HCT116 (cell line): Measurements from ENCODE around the gene GPR176. TPM values are rescaled to one million over a fixed set of nuclear protein-coding genes. Genes with fewer than 3 reads are reported as not detected.

Experiments used
- ATAC-seq: fragments of 200-7000 bp; cut with Tn5 transposase; 2 replicates; pipeline ENCODE4 v1.9.1; 2020; ENCODE audit warnings: mild to moderate bottlenecking, moderate library complexity
- BruUV-seq: library from RNA; stranded (reverse); fragments of 400-500 nt; replicated peaks from 2 replicates; lab custom pipeline; 2021; lab: Mats Ljungman, UMichigan
- CTCF ChIA-PET: fragments of 300-600 bp; sonication (Branson Sonifier 250); formaldehyde crosslinking; loops from one replicate; lab custom pipeline; 2021; ENCODE audit warnings: antibody characterized with exemption; lab: Charles Lee
- POLR2A ChIA-PET: fragments of 300-600, 350-600 bp; sonication (Branson Sonifier 250); formaldehyde crosslinking; loops from one replicate; lab custom pipeline; 2021; ENCODE audit warnings: antibody characterized with exemption; lab: Charles Lee
- RAD21 ChIA-PET, 2 experiments: fragments of 300-600 bp; sonication (Branson Sonifier 250); formaldehyde crosslinking; loops; one replicate each; lab custom pipeline; 2023; ENCODE audit warnings: low total read pairs in 2 of 2; ENCODE audit not compliant: uncharacterized antibody in 2 of 2, unreplicated experiment in 2 of 2, low non-redundant PET in 1 of 2; lab: Charles Lee
- DNase-seq: peaks from one replicate; pipeline ENCODE4 v3.0.0-alpha.2; 2010; ENCODE audit warnings: low read depth, low spot score
- H2AFZ ChIP-seq: fragments of 200-600 bp; shearing (Covaris generic), sonication (generic); 2 replicates; pipeline ENCODE4 v1.6.1; 2017; ENCODE audit warnings: low read depth, mixed run types, mixed read lengths, antibody characterized with exemption, low read length; ENCODE audit not compliant: poor library complexity, severe bottlenecking
- H3K27ac ChIP-seq: 2 replicates; pipeline ENCODE4 v1.5.1; 2012; ENCODE audit warnings: low read depth, low read length
- H3K27me3 ChIP-seq: fragments of 200-600 bp; sonication (generic); 2 replicates; pipeline ENCODE4 v1.6.1; 2016; ENCODE audit warnings: mixed run types, low read length, mixed read lengths; ENCODE audit not compliant: insufficient read depth
- H3K36me3 ChIP-seq, 2 experiments: fragments of 200-500 bp in 1 of 2; fragments of 200-600 bp in 1 of 2; sonication (Bioruptor generic) in 1 of 2; sonication (generic) in 1 of 2; 2 replicates each; pipeline versions ENCODE4 v1.5.1 to v1.6.1; 2014 to 2016; ENCODE audit warnings: low read length in 2 of 2, inconsistent platforms in 1 of 2, mixed read lengths in 1 of 2, mixed run types in 1 of 2; ENCODE audit not compliant: insufficient read depth in 2 of 2, control insufficient read depth in 1 of 2
- H3K4me1 ChIP-seq, 2 experiments: fragments of 200-600 bp in 1 of 2; sonication (generic) in 1 of 2; 2 replicates each; pipeline versions ENCODE4 v1.5.1 to v1.6.1; 2012 to 2017; ENCODE audit warnings: low read length in 2 of 2, inconsistent platforms in 1 of 2, mild to moderate bottlenecking in 1 of 2, mixed read lengths in 1 of 2, mixed run types in 1 of 2, moderate library complexity in 1 of 2; ENCODE audit not compliant: insufficient read depth in 2 of 2, control insufficient read depth in 1 of 2
- H3K4me2 ChIP-seq: fragments of 200-600 bp; sonication (generic); 2 replicates; pipeline ENCODE4 v1.6.1; 2017; ENCODE audit warnings: mixed run types, low read length, mixed read lengths
- H3K4me3 ChIP-seq, 2 experiments: fragments of 200-600 bp in 1 of 2; sonication (generic) in 1 of 2; replicated peaks in 1 of 2; 2 replicates each; pipeline ENCODE4 v1.5.1; 2011 to 2016; ENCODE audit warnings: low read length in 2 of 2, control low read depth in 1 of 2, low read depth in 1 of 2, mild to moderate bottlenecking in 1 of 2, mixed read lengths in 1 of 2, mixed run types in 1 of 2
- H3K79me2 ChIP-seq: fragments of 200-600 bp; sonication (generic); 2 replicates; pipeline ENCODE4 v1.6.1; 2017; ENCODE audit warnings: mild to moderate bottlenecking, mixed run types, low read length, moderate library complexity, mixed read lengths; ENCODE audit not compliant: insufficient read depth
- H3K9ac ChIP-seq: fragments of 200-600 bp; sonication (generic); 2 replicates; pipeline ENCODE4 v1.6.1; 2016; ENCODE audit warnings: low read length, mixed read lengths
- H3K9me2 ChIP-seq: fragments of 200-600 bp; sonication (generic), shearing (Covaris generic); 2 replicates; pipeline ENCODE4 v1.6.1; 2017; ENCODE audit warnings: mixed run types, mild to moderate bottlenecking, moderate library complexity; ENCODE audit not compliant: insufficient read depth
- H3K9me3 ChIP-seq, 2 experiments: fragments of 200-500 bp in 1 of 2; fragments of 200-600 bp in 1 of 2; sonication (Bioruptor generic) in 1 of 2; sonication (generic) in 1 of 2; 2 replicates each; pipeline ENCODE4 v1.6.1; 2014 to 2017; ENCODE audit warnings: low read length in 2 of 2, mixed read lengths in 2 of 2, inconsistent platforms in 1 of 2, low read depth in 1 of 2, mild to moderate bottlenecking in 1 of 2, mixed run types in 1 of 2, moderate library complexity in 1 of 2; ENCODE audit not compliant: control insufficient read depth in 1 of 2, insufficient read depth in 1 of 2
- H4K20me1 ChIP-seq: fragments of 200-600 bp; sonication (generic), shearing (Covaris generic); 2 replicates; pipeline ENCODE4 v1.6.1; 2017; ENCODE audit warnings: mixed run types, mild to moderate bottlenecking, moderate library complexity; ENCODE audit not compliant: insufficient read depth
- CBX3 ChIP-seq: IDR thresholded peaks from 2 replicates; pipeline ENCODE4 v1.6.1; 2012; ENCODE audit warnings: low read depth
- CEBPB ChIP-seq: IDR thresholded peaks from 2 replicates; pipeline ENCODE4 v1.6.1; 2012; ENCODE audit warnings: low read depth
- EGR1 ChIP-seq: IDR thresholded peaks from 2 replicates; pipeline ENCODE4 v1.6.1; 2012; ENCODE audit warnings: low read depth
- ELF1 ChIP-seq: IDR thresholded peaks from 2 replicates; pipeline ENCODE4 v1.6.1; 2012; ENCODE audit warnings: low read depth, borderline replicate concordance
- EZH2 ChIP-seq: fragments of 200-600 bp; sonication (generic); IDR thresholded peaks from 2 replicates; pipeline ENCODE4 v1.6.1; 2017; ENCODE audit warnings: antibody characterized with exemption, mixed run types
- EZH2phosphoT487 ChIP-seq: fragments of 200-600 bp; IDR thresholded peaks from 2 replicates; pipeline ENCODE4 v1.6.1; 2018; ENCODE audit warnings: antibody characterized with exemption, borderline replicate concordance
- FOSL1 ChIP-seq: IDR thresholded peaks from 2 replicates; pipeline ENCODE4 v1.6.1; 2012; ENCODE audit warnings: low read depth
- POLR2A ChIP-seq: IDR thresholded peaks from 2 replicates; pipeline ENCODE4 v1.7.0; 2011; ENCODE audit warnings: borderline replicate concordance; ENCODE audit not compliant: insufficient read depth, insufficient read length; ENCODE audit errors: extremely low read depth
- POLR2AphosphoS5 ChIP-seq: IDR thresholded peaks from 2 replicates; pipeline ENCODE4 v1.6.1; 2011; ENCODE audit warnings: mild to moderate bottlenecking, low read depth, low read length, moderate library complexity
- RAD21 ChIP-seq: IDR thresholded peaks from 2 replicates; pipeline ENCODE4 v1.6.1; 2012; ENCODE audit warnings: low read depth, mild to moderate bottlenecking
- SIN3A ChIP-seq: IDR thresholded peaks from 2 replicates; pipeline ENCODE4 v1.6.1; 2012; ENCODE audit warnings: low read depth
- SP1 ChIP-seq: IDR thresholded peaks from 2 replicates; pipeline ENCODE4 v1.6.1; 2012; ENCODE audit warnings: low read depth
- SRF ChIP-seq: IDR thresholded peaks from 2 replicates; pipeline ENCODE4 v1.6.1; 2012; ENCODE audit warnings: low read depth
- TCF7L2 ChIP-seq: IDR thresholded peaks from 2 replicates; pipeline ENCODE4 v1.7.0; 2011; ENCODE audit warnings: borderline replicate concordance, inconsistent platforms; ENCODE audit not compliant: insufficient read depth, insufficient read length; ENCODE audit errors: extremely low read depth
- ZNF274 ChIP-seq: fragments of 200-500 bp; sonication (Bioruptor generic); IDR thresholded peaks from 2 replicates; pipeline ENCODE4 v1.6.1; 2014; ENCODE audit warnings: mild to moderate bottlenecking, low read depth, low read length, inconsistent platforms
- intact Hi-C: fragments of 100-400 bp; cut with micrococcal nuclease; formaldehyde crosslinking; loops from 2 replicates; pipeline ENCODE4 v1.10.0; 2022
- total RNA-seq: library from RNA; stranded (reverse); gene quantifications from one replicate; pipeline ENCODE4 v1.2.1, GENCODE V29; 2021; ENCODE audit not compliant: unreplicated experiment
- TF ChIP-seq, protein P1 (sequence below): IDR thresholded peaks from 2 replicates; pipeline ENCODE4 v1.6.1; 2012
- TF ChIP-seq, protein P2 (sequence below): IDR thresholded peaks from 2 replicates; pipeline ENCODE4 v1.6.1; 2012
- TF ChIP-seq, protein P3 (sequence below), 3 experiments: fragments of 200-600 bp in 1 of 3; sonication (generic) in 1 of 3; IDR thresholded peaks in 2 of 3; conservative IDR thresholded peaks in 1 of 3; 2 replicates each; pipeline ENCODE4 v1.5.1; 2012 to 2017; ENCODE audit warnings: low read depth in 2 of 3, low read length in 2 of 3, antibody characterized with exemption in 1 of 3, borderline replicate concordance in 1 of 3, control low read depth in 1 of 3, mild to moderate bottlenecking in 1 of 3, mixed read lengths in 1 of 3, mixed run types in 1 of 3, moderate library complexity in 1 of 3; ENCODE audit not compliant: insufficient read depth in 1 of 3
- TF ChIP-seq, protein P4 (sequence below): IDR thresholded peaks from 2 replicates; pipeline ENCODE4 v1.6.1; 2011; ENCODE audit warnings: mild to moderate bottlenecking, low read length, moderate library complexity; ENCODE audit not compliant: insufficient replicate concordance; ENCODE audit errors: extremely low read depth
- TF ChIP-seq, protein P5 (sequence below): IDR thresholded peaks from 2 replicates; pipeline ENCODE4 v1.6.1; 2012; ENCODE audit warnings: low read depth

Gene GPR176
- total RNA-seq, 1 experiment from 2014 or later: 1.7 TPM

DNA sequence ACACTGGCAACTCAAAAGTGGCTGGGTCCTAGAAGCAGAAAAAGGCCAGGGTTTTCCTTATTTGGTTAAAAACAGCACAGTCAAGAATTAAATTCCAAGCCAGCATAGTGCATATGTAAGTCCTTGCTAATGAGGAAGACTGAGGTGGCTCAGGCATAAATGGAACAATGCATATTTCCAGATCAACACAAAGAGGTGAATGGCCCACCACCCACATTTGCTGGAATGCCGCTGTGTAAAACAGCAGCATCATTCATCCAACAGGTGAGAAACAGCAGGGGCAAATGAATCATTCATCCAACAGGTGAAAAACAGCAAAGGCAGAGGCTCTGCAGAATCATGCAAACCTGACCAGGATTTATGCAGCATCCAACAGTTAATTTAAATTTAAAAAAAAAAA, 32.9 kb downstream of the GPR176 start:
- RAD21 ChIA-PET: no interaction called here
- Histone ChIP-seq H3K4me2 (no peak overlapping the region), H3K9me2 (no peaks in the 10 kb centered on the region), H2AFZ (no peak overlapping the region), H3K4me1 (peaks cover 0 to 6% of the 10 kb centered on the region in 2 experiments; a peak in 1 of 4 replicates), H3K4me3 (no peak overlapping the region), H3K27me3 (no peaks in the 10 kb centered on the region), H3K9me3 (no peaks in the 10 kb centered on the region), H3K9ac (no peak overlapping the region), H3K36me3 (no peaks in the 10 kb centered on the region), H4K20me1 (no peaks in the 10 kb centered on the region), H3K27ac (no peak overlapping the region), H3K79me2 (no peaks in the 10 kb centered on the region)
- no peak for ATAC-seq
- TF ChIP-seq TCF7L2 (no peak), SP1 (no peak), FOSL1 (no peak), ELF1 (no peak), POLR2AphosphoS5 (no peak), EZH2phosphoT487 (no peak), POLR2A (no peak), CEBPB (no peak), RAD21 (no peak), CBX3 (no peak), SIN3A (no peak), EGR1 (no peak), ZNF274 (no peak), SRF (no peak), EZH2 (no peak)
- TF ChIP-seq, protein P1, sequence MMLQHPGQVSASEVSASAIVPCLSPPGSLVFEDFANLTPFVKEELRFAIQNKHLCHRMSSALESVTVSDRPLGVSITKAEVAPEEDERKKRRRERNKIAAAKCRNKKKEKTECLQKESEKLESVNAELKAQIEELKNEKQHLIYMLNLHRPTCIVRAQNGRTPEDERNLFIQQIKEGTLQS: no peak
- TF ChIP-seq, protein P2, sequence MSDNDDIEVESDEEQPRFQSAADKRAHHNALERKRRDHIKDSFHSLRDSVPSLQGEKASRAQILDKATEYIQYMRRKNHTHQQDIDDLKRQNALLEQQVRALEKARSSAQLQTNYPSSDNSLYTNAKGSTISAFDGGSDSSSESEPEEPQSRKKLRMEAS: no peak
- TF ChIP-seq, protein P3, sequence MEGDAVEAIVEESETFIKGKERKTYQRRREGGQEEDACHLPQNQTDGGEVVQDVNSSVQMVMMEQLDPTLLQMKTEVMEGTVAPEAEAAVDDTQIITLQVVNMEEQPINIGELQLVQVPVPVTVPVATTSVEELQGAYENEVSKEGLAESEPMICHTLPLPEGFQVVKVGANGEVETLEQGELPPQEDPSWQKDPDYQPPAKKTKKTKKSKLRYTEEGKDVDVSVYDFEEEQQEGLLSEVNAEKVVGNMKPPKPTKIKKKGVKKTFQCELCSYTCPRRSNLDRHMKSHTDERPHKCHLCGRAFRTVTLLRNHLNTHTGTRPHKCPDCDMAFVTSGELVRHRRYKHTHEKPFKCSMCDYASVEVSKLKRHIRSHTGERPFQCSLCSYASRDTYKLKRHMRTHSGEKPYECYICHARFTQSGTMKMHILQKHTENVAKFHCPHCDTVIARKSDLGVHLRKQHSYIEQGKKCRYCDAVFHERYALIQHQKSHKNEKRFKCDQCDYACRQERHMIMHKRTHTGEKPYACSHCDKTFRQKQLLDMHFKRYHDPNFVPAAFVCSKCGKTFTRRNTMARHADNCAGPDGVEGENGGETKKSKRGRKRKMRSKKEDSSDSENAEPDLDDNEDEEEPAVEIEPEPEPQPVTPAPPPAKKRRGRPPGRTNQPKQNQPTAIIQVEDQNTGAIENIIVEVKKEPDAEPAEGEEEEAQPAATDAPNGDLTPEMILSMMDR (IDR thresholded peaks at IDR 0.05 in 2 of 3, conservative IDR thresholded peaks at IDR 0.05 in 1 of 3; ENCODE audit: borderline replicate concordance in 1 of 3, insufficient read depth in 1 of 3, low read depth in 2 of 3, low read length in 2 of 3): no peak
- TF ChIP-seq, protein P4, sequence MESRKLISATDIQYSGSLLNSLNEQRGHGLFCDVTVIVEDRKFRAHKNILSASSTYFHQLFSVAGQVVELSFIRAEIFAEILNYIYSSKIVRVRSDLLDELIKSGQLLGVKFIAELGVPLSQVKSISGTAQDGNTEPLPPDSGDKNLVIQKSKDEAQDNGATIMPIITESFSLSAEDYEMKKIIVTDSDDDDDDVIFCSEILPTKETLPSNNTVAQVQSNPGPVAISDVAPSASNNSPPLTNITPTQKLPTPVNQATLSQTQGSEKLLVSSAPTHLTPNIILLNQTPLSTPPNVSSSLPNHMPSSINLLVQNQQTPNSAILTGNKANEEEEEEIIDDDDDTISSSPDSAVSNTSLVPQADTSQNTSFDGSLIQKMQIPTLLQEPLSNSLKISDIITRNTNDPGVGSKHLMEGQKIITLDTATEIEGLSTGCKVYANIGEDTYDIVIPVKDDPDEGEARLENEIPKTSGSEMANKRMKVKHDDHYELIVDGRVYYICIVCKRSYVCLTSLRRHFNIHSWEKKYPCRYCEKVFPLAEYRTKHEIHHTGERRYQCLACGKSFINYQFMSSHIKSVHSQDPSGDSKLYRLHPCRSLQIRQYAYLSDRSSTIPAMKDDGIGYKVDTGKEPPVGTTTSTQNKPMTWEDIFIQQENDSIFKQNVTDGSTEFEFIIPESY: no peak
- TF ChIP-seq, protein P5, sequence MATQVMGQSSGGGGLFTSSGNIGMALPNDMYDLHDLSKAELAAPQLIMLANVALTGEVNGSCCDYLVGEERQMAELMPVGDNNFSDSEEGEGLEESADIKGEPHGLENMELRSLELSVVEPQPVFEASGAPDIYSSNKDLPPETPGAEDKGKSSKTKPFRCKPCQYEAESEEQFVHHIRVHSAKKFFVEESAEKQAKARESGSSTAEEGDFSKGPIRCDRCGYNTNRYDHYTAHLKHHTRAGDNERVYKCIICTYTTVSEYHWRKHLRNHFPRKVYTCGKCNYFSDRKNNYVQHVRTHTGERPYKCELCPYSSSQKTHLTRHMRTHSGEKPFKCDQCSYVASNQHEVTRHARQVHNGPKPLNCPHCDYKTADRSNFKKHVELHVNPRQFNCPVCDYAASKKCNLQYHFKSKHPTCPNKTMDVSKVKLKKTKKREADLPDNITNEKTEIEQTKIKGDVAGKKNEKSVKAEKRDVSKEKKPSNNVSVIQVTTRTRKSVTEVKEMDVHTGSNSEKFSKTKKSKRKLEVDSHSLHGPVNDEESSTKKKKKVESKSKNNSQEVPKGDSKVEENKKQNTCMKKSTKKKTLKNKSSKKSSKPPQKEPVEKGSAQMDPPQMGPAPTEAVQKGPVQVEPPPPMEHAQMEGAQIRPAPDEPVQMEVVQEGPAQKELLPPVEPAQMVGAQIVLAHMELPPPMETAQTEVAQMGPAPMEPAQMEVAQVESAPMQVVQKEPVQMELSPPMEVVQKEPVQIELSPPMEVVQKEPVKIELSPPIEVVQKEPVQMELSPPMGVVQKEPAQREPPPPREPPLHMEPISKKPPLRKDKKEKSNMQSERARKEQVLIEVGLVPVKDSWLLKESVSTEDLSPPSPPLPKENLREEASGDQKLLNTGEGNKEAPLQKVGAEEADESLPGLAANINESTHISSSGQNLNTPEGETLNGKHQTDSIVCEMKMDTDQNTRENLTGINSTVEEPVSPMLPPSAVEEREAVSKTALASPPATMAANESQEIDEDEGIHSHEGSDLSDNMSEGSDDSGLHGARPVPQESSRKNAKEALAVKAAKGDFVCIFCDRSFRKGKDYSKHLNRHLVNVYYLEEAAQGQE: no peak
- POLR2A ChIA-PET: no interaction called here
- intact Hi-C loops: no loop called here
- CTCF ChIA-PET: interaction anchor here (0.9 to 1.8 kb wide), 4 partner anchors 9 to 388 kb away, joined by 3 to 5 read pairs (median 4); no protein-coding TSS in a partner anchor
- no peak for DNase-seq
- BruUV-seq: no TSS peak
